HepG2 (cell line): ENCODE data around the gene SUPT4H1. TPM values are rescaled to one million over a fixed set of nuclear protein-coding genes. Genes with fewer than 3 reads are reported as not detected.

ENCODE experiments used
- ATAC-seq: fragments of 200-7000 bp; cut with Tn5 transposase; 3 replicates; pipeline ENCODE4 v1.9.1; 2020; ENCODE audit warnings: mild to moderate bottlenecking, moderate library complexity
- BruUV-seq: library from RNA; stranded (reverse); fragments of 400-500 nt; replicated peaks from 2 replicates; lab custom pipeline; 2021; lab: Mats Ljungman, UMichigan
- CTCF ChIA-PET: fragments of 300-600 bp; formaldehyde crosslinking; extraction: SDS; loops from one replicate; lab custom pipeline; 2021; ENCODE audit warnings: low total read pairs, inconsistent platforms, low intra/inter-chr PET ratio; lab: Yijun Ruan, JAX
- POLR2A ChIA-PET: fragments of 350-600 bp; sonication (Branson Sonifier 250); formaldehyde crosslinking; loops from one replicate; lab custom pipeline; 2020; ENCODE audit warnings: antibody characterized with exemption, inconsistent platforms; lab: Yijun Ruan, JAX
- DNase-seq: peaks from one replicate; pipeline ENCODE4 v3.0.0-alpha.2; 2015; ENCODE audit warnings: low spot score
- FAIRE-seq: peaks from 3 replicates; lab custom pipeline; 2011; peaks lifted over from hg19 to GRCh38; lab: Jason Lieb, UNC
- H2AFZ ChIP-seq: one replicate; pipeline ENCODE4 v1.6.1; 2011; ENCODE audit warnings: low read length, inconsistent platforms
- H3K27ac ChIP-seq: fragments of 300-600 bp; 3 replicates; pipeline ENCODE4 v1.8.0; 2011; ENCODE audit warnings: mixed run types, mild to moderate bottlenecking, mixed read lengths, low read length, inconsistent platforms; ENCODE audit not compliant: insufficient read depth; ENCODE audit errors: extremely low read length
- H3K27me3 ChIP-seq, 2 experiments: fragments of 200-600 bp in 1 of 2; 2 replicates in 1 of 2; 3 replicates in 1 of 2; pipeline versions ENCODE4 v1.6.0 to v1.8.0; 2011; ENCODE audit warnings: low read length in 2 of 2, mild to moderate bottlenecking in 2 of 2, moderate library complexity in 2 of 2, inconsistent platforms in 1 of 2; ENCODE audit not compliant: insufficient read depth in 2 of 2, control insufficient read depth in 1 of 2
- H3K36me3 ChIP-seq, 2 experiments: fragments of 200-600 bp in 1 of 2; replicated peaks in 1 of 2; 2 replicates in 1 of 2; 3 replicates in 1 of 2; pipeline versions ENCODE4 v1.5.1 to v1.8.0; 2011; ENCODE audit warnings: low read length in 2 of 2, inconsistent platforms in 1 of 2; ENCODE audit not compliant: insufficient read depth in 2 of 2, control insufficient read depth in 1 of 2
- H3K4me1 ChIP-seq: 2 replicates; pipeline ENCODE4 v1.5.1; 2012; ENCODE audit warnings: low read length, inconsistent platforms; ENCODE audit not compliant: insufficient read depth
- H3K4me2 ChIP-seq: 2 replicates; pipeline ENCODE4 v1.6.0; 2011; ENCODE audit warnings: low read depth, low read length, inconsistent platforms
- H3K4me3 ChIP-seq, 3 experiments: fragments of 200-600 bp in 1 of 3; sonication (generic), shearing (Covaris generic) in 1 of 3; replicated peaks in 1 of 3; 2 replicates each; pipeline ENCODE4 v1.5.1; 2011 to 2016; ENCODE audit warnings: low read length in 3 of 3, inconsistent platforms in 2 of 3, low read depth in 2 of 3, mild to moderate bottlenecking in 2 of 3, control low read depth in 1 of 3, mixed read lengths in 1 of 3; ENCODE audit not compliant: insufficient read depth in 1 of 3
- H3K79me2 ChIP-seq: one replicate; pipeline ENCODE4 v1.6.1; 2011; ENCODE audit warnings: low read length, inconsistent platforms; ENCODE audit not compliant: insufficient read depth
- H3K9ac ChIP-seq: 2 replicates; pipeline ENCODE4 v1.6.0; 2011; ENCODE audit warnings: mild to moderate bottlenecking, low read depth, low read length, inconsistent platforms; ENCODE audit not compliant: insufficient read depth
- H3K9me3 ChIP-seq: 2 replicates; pipeline ENCODE4 v1.5.1; 2012; ENCODE audit warnings: mild to moderate bottlenecking, low read length
- H4K20me1 ChIP-seq: 2 replicates; pipeline ENCODE4 v1.6.0; 2011; ENCODE audit warnings: inconsistent platforms, mild to moderate bottlenecking, low read length, moderate library complexity; ENCODE audit not compliant: insufficient read depth
- AGO2 ChIP-seq: fragments of 200-400 bp; formaldehyde crosslinking; optimal IDR thresholded peaks from 2 replicates; pipeline ENCODE3; 2017; ENCODE audit warnings: mild to moderate bottlenecking, low read depth, low read length, moderate library complexity
- CENPT ChIP-seq: sonication (generic); formaldehyde crosslinking; IDR thresholded peaks from 2 replicates; pipeline ENCODE4 v1.8.0; 2022; ENCODE audit warnings: low read depth, mild to moderate bottlenecking, moderate library complexity, missing genetic modification reagents
- HMG20B ChIP-seq: conservative IDR thresholded peaks from 2 replicates; pipeline ENCODE4 v1.6.1; 2016; ENCODE audit warnings: missing genetic modification reagents, missing compliant biosample characterization
- HOXA3 ChIP-seq: sonication (generic); formaldehyde crosslinking; IDR thresholded peaks from 2 replicates; pipeline ENCODE4 v1.5.0; 2020; ENCODE audit warnings: missing genetic modification reagents
- MAZ ChIP-seq, 2 experiments: sonication (generic) in 1 of 2; formaldehyde crosslinking in 1 of 2; IDR thresholded peaks; 2 replicates each; pipeline versions ENCODE4 v1.5.0 to v1.6.1; 2012 to 2020; ENCODE audit warnings: low read depth in 2 of 2, mild to moderate bottlenecking in 2 of 2, borderline replicate concordance in 1 of 2, improper control_type of control experiment in 1 of 2, low read length in 1 of 2, missing genetic modification reagents in 1 of 2, moderate library complexity in 1 of 2
- PAXIP1 ChIP-seq: sonication (generic); formaldehyde crosslinking; conservative IDR thresholded peaks from 2 replicates; pipeline ENCODE4 v1.4.0; 2020; ENCODE audit warnings: mild to moderate bottlenecking, missing genetic modification reagents, moderate library complexity
- RBM22 ChIP-seq: fragments of 200-400 bp; formaldehyde crosslinking; optimal IDR thresholded peaks from 2 replicates; pipeline ENCODE3; 2017; ENCODE audit warnings: mild to moderate bottlenecking, low read length, moderate library complexity
- SIX4 ChIP-seq: sonication (generic); formaldehyde crosslinking; IDR thresholded peaks from 2 replicates; pipeline ENCODE4 v1.4.0; 2020; ENCODE audit warnings: missing genetic modification reagents
- SOX6 ChIP-seq, 2 experiments: fragments of 450-650 bp in 1 of 2; sonication (generic) in 1 of 2; formaldehyde crosslinking in 1 of 2; IDR thresholded peaks; 2 replicates each; pipeline versions ENCODE4 v1.4.0 to v1.6.1; 2017 to 2020; ENCODE audit warnings: antibody characterized with exemption in 1 of 2, mild to moderate bottlenecking in 1 of 2, missing genetic modification reagents in 1 of 2
- ZFX ChIP-seq: sonication (generic); formaldehyde crosslinking; IDR thresholded peaks from 2 replicates; pipeline ENCODE4 v1.4.0; 2020; ENCODE audit warnings: mild to moderate bottlenecking, low read depth, missing genetic modification reagents, moderate library complexity
- ZNF263 ChIP-seq: sonication (generic); formaldehyde crosslinking; IDR thresholded peaks from 2 replicates; pipeline ENCODE4 v1.4.0; 2020; ENCODE audit warnings: missing genetic modification reagents
- ZNF543 ChIP-seq: sonication (generic); formaldehyde crosslinking; IDR thresholded peaks from 2 replicates; pipeline ENCODE4 v1.4.0; 2020; ENCODE audit warnings: mild to moderate bottlenecking, missing genetic modification reagents
- ZNF589 ChIP-seq: sonication (generic); formaldehyde crosslinking; conservative IDR thresholded peaks from 2 replicates; pipeline ENCODE4 v1.8.0; 2022; ENCODE audit warnings: mild to moderate bottlenecking, moderate library complexity, missing genetic modification reagents
- ZNF605 ChIP-seq: sonication (generic); formaldehyde crosslinking; IDR thresholded peaks from 2 replicates; pipeline ENCODE4 v1.8.0; 2022; ENCODE audit warnings: mild to moderate bottlenecking, missing genetic modification reagents
- ZNF776 ChIP-seq: sonication (generic); formaldehyde crosslinking; IDR thresholded peaks from 2 replicates; pipeline ENCODE4 v1.4.0; 2020; ENCODE audit warnings: mild to moderate bottlenecking, missing genetic modification reagents
- WGBS: methylation state at CpG from one replicate; pipeline ENCODE4 v1.1.6; 2017; ENCODE audit warnings: low lambda C conversion rate; 5-methylcytosine and 5-hydroxymethylcytosine counted together
- in situ Hi-C: cut with HindIII; loops from 2 replicates; pipeline ENCODE4 v1.10.0; 2017; ENCODE audit warnings: low pct_unique_long_range_greater_than_20kb; ENCODE audit not compliant: extremely low pct_ligation_motif_present
- intact Hi-C: fragments of 100-400 bp; cut with micrococcal nuclease; formaldehyde crosslinking; loops from one replicate; pipeline ENCODE4 v1.10.0; 2022; ENCODE audit not compliant: unreplicated experiment
- polyA plus RNA-seq, 8 experiments: library from polyadenylated mRNA; depleted of rRNA in 3 of 8; stranded (reverse) in 7 of 8; unstranded in 1 of 8; fragments of >200 nt; fragmentation: Illumina TruSeq in 4 of 8; extraction: Trizol in 4 of 8; gene quantifications; 2 replicates each; pipeline versions ENCODE4 v1.2.1 to v1.2.3, GENCODE V29; 2011 to 2016; ENCODE audit warnings: low read depth in 4 of 8, missing spikeins in 1 of 8, mixed read lengths in 1 of 8; ENCODE audit not compliant: insufficient read depth in 1 of 8
- total RNA-seq, 5 experiments: library from RNA; depleted of rRNA; stranded (reverse); fragments of >200 nt; fragmentation: Illumina TruSeq; extraction: Trizol; gene quantifications; 2 replicates each; pipeline ENCODE4 v1.2.3, GENCODE V29; 2016; ENCODE audit warnings: low read depth in 1 of 5
- TF ChIP-seq, protein P1 (sequence below): sonication (generic); formaldehyde crosslinking; IDR thresholded peaks from 2 replicates; pipeline ENCODE4 v1.5.1; 2020; ENCODE audit warnings: mild to moderate bottlenecking, missing genetic modification reagents, borderline replicate concordance

The SUPT4H1 gene
- total and polyA plus RNA-seq, 2 of the 13 experiments (the other 11 are each of a cell fraction or from before 2014, with no cell fraction given) = 155 to 244 TPM

- no peak overlapping the region for H3K9ac ChIP-seq
- peaks cover 60% of the 10 kb centered on the region for H3K4me1 ChIP-seq
- H3K36me3 ChIP-seq = peaks cover 69 to 90% of the 10 kb centered on the region in 2 experiments
- CTCF ChIA-PET = no interaction called here
- H3K9me3 ChIP-seq = no peaks in the 10 kb centered on the region
- BruUV-seq = no TSS peak
- POLR2A ChIA-PET = interaction anchor here (1.4 to 3.7 kb wide), 5 partner anchors 11 to 59 kb away, joined by 4 to 15 read pairs (median 6); partner anchors contain the start of gene RNF43
- peak overlapping the region; percentile 39 for H3K27ac ChIP-seq
- DNase-seq (peak; percentile 50), ATAC-seq (peak; percentile 65), FAIRE-seq (no peak)
- no peaks in the 10 kb centered on the region for H3K27me3 ChIP-seq
- H3K4me3 ChIP-seq = no peak overlapping the region
- in situ Hi-C loops = no loop called here
- WGBS = 94% methylated on average over 16 of the region's 16 CpGs
- intact Hi-C loops = no loop called here
- H3K79me2 ChIP-seq = peaks cover 31% of the 10 kb centered on the region
- no peak overlapping the region for H2AFZ ChIP-seq
- no peaks in the 10 kb centered on the region for H4K20me1 ChIP-seq
- no peak overlapping the region for H3K4me2 ChIP-seq
- TF ChIP-seq AGO2 (peak; percentile 89), SOX6 (IDR thresholded peaks at IDR 0.05) (no peak), SOX6 (CRISPR knock-in tag; IDR thresholded peaks at IDR 0.05) (peak; percentile 63), PAXIP1 (CRISPR knock-in tag) (0 out of 2 replicates have a peak, but pooled peaks have one; percentile 41), ZNF543 (CRISPR knock-in tag) (no peak), ZNF263 (no peak), ZFX (CRISPR knock-in tag) (peak; percentile 19; the same call in 1 of the 2 replicates), ZNF589 (CRISPR knock-in tag) (peak; percentile 65; the same call in 1 of the 2 replicates), SIX4 (CRISPR knock-in tag) (no peak), CENPT (CRISPR knock-in tag) (0 out of 2 replicates have a peak, but pooled peaks have one; percentile 39), RBM22 (peak; percentile 80), MAZ (IDR thresholded peaks at IDR 0.05; ENCODE audit: borderline replicate concordance, low read depth, low read length) (no peak), MAZ (CRISPR knock-in tag; IDR thresholded peaks at IDR 0.05; ENCODE audit: low read depth) (no peak), ZNF776 (0 out of 2 replicates have a peak, but pooled peaks have one; percentile 35), HOXA3 (CRISPR knock-in tag) (0 out of 2 replicates have a peak, but pooled peaks have one; percentile 42), ZNF605 (CRISPR knock-in tag) (0 out of 2 replicates have a peak, but pooled peaks have one; percentile 19), HMG20B (no peak)
- TF ChIP-seq, protein P1, sequence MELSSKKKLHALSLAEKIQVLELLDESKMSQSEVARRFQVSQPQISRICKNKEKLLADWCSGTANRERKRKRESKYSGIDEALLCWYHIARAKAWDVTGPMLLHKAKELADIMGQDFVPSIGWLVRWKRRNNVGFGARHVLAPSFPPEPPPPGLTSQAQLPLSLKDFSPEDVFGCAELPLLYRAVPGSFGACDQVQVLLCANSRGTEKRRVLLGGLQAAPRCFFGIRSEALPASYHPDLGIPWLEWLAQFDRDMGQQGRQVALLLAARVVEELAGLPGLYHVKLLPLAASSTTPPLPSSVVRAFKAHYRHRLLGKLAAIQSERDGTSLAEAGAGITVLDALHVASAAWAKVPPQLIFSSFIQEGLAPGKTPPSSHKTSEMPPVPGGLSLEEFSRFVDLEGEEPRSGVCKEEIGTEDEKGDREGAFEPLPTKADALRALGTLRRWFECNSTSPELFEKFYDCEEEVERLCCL (CRISPR knock-in tag) = no peak
Observed at GRCh38 chr17:58358408-58359172, 6.6 kb upstream of the SUPT4H1 start.
